GM19372 (cell line): ENCODE measurements around the gene DRD2.

ENCODE experiments used
- ATAC-seq: cut with Tn5 transposase; IDR thresholded peaks from one replicate; pipeline ENCODE4 v1.9.1; 2021; ENCODE audit warnings: mild to moderate bottlenecking, low read depth, moderate library complexity; ENCODE audit not compliant: unreplicated experiment

The DRD2 gene

GRCh38 chr11:113377681-113378412 is 97.4 kb downstream of the DRD2 start:
- no peak for ATAC-seq

- ATAC-seq, result no peak
Observed at GRCh38 chr11:113376156-113376555, 99.0 kb downstream of the DRD2 start.

GRCh38 chr11:113375402-113375801 is 99.8 kb downstream of the DRD2 start:
- ATAC-seq, result no peak

GRCh38 chr11:113373981-113374560 is 101.1 kb downstream of the DRD2 start:
- no peak for ATAC-seq

GRCh38 chr11:113373306-113373705 is 101.9 kb downstream of the DRD2 start:
- no peak for ATAC-seq

- no peak for ATAC-seq
Observed at GRCh38 chr11:113372309-113372708, 102.9 kb downstream of the DRD2 start.

- no peak for ATAC-seq
Observed at GRCh38 chr11:113370634-113371033, 104.6 kb downstream of the DRD2 start.

- ATAC-seq, result no peak
Observed at GRCh38 chr11:113369411-113369810, 105.8 kb downstream of the DRD2 start.

- ATAC-seq, result no peak
Observed at GRCh38 chr11:113365895-113366294, 109.3 kb downstream of the DRD2 start.

GRCh38 chr11:113363996-113364641 is 111.1 kb downstream of the DRD2 start:
- ATAC-seq, result no peak

GRCh38 chr11:113363406-113363805 is 111.8 kb downstream of the DRD2 start:
- no peak for ATAC-seq
